GM13976 (cell line): ENCODE measurements around the gene CCDC200.

ENCODE experiments used
- DNase-seq: peaks from one replicate; pipeline ENCODE4 v3.0.0; 2012; ENCODE audit warnings: low spot score
- in situ Hi-C: fragments of 300-500 bp; cut with MboI; formaldehyde crosslinking; loops from one replicate; pipeline ENCODE4 v1.12.0; 2022; ENCODE audit warnings: low sequenced_read_pairs, mixed read lengths, inconsistent platforms; ENCODE audit not compliant: unreplicated experiment
- TF ChIP-seq, protein P1 (sequence below): IDR thresholded peaks from 2 replicates; pipeline ENCODE4 v1.5.1; 2012; ENCODE audit warnings: borderline replicate concordance, mild to moderate bottlenecking; ENCODE audit not compliant: insufficient read depth; ENCODE audit errors: extremely low read depth, missing control alignments, control extremely low read depth

CCDC200 gene

GRCh38 chr17:43224146-43224705 is 4.2 kb downstream of the CCDC200 start:
- DNase-seq = no peak
- in situ Hi-C loops = loop anchor here (25.0 kb wide), 1 partner anchor 88 kb away; no protein-coding TSS in a partner anchor
- TF ChIP-seq, protein P1, sequence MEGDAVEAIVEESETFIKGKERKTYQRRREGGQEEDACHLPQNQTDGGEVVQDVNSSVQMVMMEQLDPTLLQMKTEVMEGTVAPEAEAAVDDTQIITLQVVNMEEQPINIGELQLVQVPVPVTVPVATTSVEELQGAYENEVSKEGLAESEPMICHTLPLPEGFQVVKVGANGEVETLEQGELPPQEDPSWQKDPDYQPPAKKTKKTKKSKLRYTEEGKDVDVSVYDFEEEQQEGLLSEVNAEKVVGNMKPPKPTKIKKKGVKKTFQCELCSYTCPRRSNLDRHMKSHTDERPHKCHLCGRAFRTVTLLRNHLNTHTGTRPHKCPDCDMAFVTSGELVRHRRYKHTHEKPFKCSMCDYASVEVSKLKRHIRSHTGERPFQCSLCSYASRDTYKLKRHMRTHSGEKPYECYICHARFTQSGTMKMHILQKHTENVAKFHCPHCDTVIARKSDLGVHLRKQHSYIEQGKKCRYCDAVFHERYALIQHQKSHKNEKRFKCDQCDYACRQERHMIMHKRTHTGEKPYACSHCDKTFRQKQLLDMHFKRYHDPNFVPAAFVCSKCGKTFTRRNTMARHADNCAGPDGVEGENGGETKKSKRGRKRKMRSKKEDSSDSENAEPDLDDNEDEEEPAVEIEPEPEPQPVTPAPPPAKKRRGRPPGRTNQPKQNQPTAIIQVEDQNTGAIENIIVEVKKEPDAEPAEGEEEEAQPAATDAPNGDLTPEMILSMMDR = no peak

DNA sequence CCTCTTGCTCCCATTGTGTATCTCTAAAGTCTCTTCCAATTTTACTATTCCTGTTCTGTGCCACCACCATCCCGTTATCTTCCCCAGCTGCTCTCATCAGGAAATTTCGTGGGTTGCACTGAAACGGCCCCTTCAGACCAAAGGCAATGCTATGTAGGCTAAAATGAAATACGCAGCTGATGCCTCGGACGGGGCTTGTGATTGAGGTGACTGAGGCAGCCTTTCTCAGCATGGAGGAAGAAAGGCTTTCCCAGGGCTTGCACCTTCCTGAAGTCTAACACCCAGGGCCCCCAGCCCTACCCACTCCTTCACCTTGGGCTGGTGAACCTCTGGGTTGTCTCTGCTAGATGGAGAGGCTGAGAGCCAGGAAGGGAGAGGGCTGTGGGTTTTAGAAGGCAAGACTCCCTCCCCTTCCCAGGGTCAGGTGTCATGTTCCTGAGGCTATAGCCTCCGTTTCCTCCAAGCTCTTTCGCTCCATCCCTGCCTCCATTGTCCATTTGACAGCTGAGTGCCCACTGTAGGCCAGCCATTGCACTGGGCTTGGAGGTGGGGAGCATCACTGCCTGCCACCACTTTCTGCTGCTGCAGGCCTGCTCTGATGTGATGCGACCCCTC is 7.8 kb downstream of the CCDC200 start:
- in situ Hi-C loops = loop anchor here (25.0 kb wide), 1 partner anchor 92 kb away; no protein-coding TSS in a partner anchor
- TF ChIP-seq, protein P1 = no peak
- no peak for DNase-seq

DNA sequence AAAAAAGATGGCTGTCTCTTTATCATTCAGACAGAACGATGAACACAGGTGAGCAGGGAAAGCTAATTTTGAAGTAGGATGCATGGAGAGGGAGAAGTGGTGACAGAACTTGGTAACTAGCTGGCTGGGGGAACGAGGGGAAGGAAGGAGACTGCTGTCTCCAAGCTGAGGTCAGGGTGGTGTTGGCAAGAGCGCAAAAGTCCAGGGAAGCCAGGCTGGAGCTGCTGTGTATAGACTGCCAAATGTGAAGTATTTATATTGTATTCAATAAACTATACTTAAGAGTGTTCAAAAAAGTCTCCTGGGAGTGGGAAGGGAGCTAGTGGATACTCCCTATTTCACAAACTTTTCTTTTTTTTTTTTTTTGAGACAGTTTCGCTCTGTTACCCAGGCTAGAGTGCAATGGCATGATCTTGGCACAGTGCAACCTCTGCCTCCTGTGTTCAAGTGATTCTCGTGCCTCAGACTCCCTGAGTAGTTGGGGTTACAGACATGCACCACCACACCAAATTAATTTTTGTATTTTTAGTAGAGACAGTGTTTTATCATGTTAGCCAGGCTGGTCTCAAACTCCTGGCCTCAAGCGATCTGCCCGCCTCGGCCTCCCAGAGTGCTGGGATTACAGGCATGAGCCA is 8.6 kb downstream of the CCDC200 start:
- in situ Hi-C loops = loop anchor here (25.0 kb wide), 1 partner anchor 92 kb away; no protein-coding TSS in a partner anchor
- TF ChIP-seq, protein P1 = no peak
- no peak for DNase-seq

- TF ChIP-seq, protein P1 = no peak
- no peak for DNase-seq
- in situ Hi-C loops = loop anchor here (25.0 kb wide), 1 partner anchor 93 kb away; no protein-coding TSS in a partner anchor
These were observed 9.4 kb downstream of the CCDC200 start for GRCh38 chr17:43219001-43219400.

GRCh38 chr17:43217614-43218087 is 10.8 kb downstream of the CCDC200 start:
- TF ChIP-seq, protein P1 = no peak
- DNase-seq = no peak
- in situ Hi-C loops = loop anchor here (25.0 kb wide), 1 partner anchor 95 kb away; no protein-coding TSS in a partner anchor

DNA sequence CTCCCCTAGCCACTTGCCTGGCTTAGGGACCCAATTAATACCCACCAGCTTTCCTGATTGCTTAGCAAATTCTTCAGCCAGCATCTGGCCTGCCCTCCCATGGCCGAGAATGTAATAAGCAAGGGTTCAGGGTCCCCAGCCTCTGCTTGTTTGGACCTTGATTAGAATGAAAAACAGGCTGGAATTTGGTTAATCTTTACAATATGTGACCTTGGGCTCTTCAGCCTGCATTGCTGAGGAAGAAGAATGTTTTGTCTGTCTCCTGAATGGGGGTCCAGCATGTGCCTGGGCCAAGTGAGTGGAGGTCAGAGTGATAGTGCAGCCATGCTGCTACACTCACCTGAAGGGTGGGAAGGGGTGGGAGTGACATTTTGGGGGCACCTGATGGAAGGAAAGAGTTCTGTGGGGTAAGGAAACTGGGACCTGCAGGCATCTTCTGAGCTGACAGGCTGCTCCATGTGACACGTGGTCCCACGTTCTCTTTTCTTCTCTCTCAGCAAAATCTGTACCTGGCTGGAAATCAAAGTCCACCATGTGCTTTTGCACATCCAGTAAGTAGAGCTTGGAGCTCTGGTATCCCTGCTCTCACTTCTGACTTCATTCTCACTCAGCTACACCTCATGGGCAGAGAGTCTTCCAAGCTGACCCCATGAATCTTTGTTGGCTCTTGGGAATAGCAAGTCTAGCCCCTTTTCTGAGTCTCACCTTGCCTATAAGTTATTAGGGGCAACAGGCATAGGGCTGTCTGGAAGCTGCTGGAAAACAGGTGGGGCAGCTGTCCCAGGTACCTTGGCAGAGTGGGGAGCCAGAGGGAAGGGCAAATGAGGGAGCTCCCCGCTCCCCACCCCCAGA is 11.4 kb downstream of the CCDC200 start:
- DNase-seq = no peak
- in situ Hi-C loops = loop anchor here (25.0 kb wide), 1 partner anchor 95 kb away; no protein-coding TSS in a partner anchor
- TF ChIP-seq, protein P1 = no peak
